SKM-1 (cell line): ENCODE results near the gene KRTAP10-6.
"Not testable (repeated sequence)": the region's sequence is repeated elsewhere in the genome, so short reads cannot be mapped to it uniquely, and the experiment has no call there.

ENCODE experiments used
- DNase-seq: peaks from one replicate; lab custom pipeline; 2025; ENCODE audit not compliant: unreplicated experiment; lab: John Stamatoyannopoulos, UW

The KRTAP10-6 gene, protein sequence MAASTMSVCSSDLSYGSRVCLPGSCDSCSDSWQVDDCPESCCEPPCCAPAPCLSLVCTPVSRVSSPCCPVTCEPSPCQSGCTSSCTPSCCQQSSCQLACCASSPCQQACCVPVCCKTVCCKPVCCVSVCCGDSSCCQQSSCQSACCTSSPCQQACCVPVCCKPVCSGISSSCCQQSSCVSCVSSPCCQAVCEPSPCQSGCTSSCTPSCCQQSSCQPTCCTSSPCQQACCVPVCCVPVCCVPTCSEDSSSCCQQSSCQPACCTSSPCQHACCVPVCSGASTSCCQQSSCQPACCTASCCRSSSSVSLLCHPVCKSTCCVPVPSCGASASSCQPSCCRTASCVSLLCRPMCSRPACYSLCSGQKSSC

DNA sequence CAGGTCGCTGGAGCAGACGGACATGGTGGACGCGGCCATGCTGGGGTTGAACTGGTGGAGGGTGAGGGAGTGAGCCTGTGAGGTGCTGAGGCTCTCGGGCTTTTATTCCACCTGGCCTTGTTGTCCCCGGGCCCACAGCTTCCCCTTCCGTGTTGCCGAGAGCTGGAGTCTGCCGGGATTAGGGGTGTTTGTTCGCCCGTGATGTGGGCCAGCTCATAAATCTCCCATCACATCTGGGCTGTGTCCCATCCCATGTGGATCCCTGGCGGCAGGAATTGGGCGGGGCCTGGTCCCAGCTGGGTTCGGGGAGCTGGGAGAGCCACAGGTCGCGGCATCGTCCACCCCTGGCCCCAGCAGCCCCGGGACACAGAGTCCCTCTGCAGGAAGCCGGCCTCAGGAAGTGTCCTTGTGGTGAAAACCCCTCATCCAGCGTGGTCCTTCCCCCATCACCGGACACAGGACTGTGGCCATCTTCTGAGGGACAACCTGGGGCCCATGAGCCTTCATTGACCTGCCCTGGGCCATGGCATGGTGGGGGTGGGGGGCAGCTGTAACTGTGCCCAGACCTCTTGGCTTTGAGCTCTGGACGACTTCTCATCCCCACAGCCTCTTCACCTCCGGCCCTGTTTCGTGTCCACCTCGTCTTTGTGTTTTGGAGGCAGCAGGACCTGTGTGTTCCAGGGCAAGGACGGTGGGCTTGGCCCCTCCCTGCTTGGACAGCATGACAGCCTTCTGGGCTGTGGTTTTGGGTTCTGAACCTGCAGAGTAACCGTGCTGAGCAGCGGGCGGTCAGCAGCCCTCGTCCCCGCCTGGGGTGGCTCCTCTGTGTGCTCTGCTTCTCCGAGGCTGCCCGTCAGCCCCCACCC is at the start of gene KRTAP10-6:
TSS of gene KRTAP10-6 (minus strand) at position 60 of the 866 bp plus-strand sequence. CDS start at position 39, 21 bp downstream.
- no peak for DNase-seq

DNA sequence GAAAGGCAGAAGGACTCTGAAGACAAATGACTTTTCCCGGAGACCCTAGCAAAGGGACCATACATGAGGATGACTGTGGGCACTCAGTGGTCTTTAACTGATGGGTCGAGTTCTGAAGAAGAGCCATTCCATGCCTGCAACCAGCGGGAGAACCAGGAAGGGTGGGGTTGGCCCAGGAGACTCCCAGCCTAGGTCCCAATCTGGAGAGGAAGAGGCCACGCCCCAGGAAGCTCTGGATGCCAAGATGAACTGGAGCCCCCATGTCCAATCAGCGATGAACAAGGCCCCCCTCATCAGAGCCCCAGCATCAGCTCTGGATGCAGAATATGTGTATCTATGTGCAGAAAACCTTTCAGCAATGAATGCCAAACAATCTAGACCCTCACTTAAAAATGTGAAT is 48.5 kb upstream of the KRTAP10-6 start:
- no peak for DNase-seq

DNA sequence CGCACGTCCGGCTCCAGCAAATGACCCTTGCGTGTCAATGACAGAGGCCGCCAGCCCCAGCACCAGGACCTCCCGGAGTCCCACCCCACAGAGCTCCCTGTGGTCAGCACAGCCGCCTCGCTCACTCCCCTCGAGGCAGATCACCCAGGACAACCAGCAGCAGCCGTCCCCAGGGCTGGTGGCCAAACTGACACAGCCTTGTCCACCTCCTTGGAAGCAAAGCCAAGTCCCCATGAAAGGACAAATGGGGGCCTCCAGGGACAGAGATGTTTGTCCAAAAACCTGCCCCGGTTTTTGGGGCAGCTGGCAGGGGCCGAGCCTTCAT is 47.0 kb upstream of the KRTAP10-6 start:
- DNase-seq = no peak

DNA sequence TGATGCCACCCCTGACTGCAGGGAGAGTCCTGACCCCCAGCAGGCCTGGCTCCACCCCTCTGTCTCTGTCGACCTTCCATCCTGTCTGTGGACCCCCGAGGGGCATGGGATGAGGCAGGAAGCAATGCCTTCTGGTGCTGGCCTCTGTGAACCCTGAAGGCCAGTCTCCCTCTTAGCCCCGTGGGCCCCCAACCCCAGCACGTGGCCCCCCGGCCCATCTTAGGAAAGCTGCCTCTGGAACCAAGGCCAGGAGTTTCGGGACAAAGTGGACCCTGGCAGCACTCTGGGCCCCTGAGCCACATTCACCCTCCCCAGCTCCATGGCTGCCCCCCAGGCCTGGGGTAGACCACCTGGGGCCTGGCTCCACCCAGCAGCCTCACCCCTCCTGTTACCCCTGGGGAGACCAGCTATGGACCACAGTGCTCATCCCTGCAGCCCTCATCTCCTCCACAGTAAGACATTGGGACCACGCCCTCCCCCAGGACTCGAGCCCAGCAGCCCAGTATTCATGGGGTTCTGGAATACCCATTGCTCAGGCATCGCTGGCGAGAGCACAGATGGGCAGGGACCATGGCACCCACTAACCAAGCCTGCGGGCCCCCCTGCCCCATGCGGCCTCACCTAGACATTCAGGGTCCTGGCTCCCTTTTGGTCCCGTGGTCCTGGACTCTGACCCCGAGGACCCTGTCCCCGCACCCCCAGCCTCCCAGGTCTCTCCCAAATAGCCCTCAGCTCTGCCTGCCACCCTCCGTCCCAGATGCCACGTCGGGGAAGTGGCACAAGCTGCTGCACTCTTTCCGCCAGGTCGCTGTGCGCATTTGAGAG is 46.4 kb upstream of the KRTAP10-6 start:
- not testable (repeated sequence) for DNase-seq

DNA sequence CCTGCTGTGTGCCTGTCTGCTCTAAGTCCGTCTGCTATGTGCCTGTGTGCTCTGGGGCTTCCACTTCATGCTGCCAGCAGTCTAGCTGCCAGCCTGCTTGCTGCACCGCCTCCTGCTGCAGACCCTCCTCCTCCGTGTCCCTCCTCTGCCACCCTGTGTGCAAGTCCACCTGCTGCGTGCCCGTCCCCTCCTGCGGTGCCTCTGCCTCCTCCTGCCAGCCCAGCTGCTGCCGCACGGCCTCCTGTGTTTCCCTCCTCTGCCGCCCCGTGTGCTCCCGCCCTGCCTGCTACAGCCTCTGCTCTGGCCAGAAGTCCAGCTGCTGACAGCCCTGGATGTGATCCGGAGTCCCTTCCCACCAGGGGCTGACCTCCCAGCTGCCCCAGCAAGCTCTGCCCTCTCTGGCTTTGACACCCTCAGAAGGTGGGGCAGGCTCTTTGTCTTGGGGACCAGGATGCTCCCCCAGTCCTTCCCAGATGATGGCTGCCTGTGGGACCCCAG is 45.6 kb upstream of the KRTAP10-6 start:
- not testable (repeated sequence) for DNase-seq

DNA sequence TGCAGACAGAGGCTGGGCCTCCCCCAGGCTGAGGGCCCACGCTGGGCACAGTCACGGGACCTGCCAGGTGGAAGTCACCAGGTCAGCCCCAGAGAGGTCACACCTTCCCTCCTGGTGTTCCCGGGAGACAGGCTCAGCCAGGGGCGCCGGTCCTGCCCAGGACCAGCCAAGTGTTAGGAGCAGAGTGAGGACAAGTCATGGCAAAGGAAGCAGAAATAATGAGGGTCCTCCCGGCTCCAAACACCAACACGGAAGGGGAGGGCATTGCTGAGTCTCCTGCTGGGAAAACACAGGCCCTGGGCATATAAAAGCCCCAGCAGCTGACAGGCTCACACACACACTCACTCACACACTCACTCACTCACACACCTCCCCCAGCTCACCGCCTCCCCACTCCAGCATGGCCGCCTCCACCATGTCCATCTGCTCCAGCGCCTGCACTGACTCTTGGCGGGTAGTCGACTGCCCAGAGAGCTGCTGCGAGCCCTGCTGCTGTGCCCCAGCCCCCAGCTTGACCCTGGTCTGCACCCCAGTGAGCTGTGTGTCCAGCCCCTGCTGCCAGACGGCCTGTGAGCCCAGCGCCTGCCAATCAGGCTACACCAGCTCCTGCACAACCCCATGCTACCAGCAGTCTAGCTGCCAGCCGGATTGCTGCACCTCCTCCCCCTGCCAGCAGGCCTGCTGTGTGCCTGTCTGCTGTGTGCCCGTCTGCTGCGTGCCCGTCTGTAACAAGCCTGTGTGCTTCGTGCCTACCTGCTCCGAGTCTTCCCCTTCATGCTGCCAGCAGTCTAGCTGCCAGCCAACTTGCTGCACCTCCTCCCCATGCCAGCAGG is 44.9 kb upstream of the KRTAP10-6 start, which contains the start of gene KRTAP10-10:
TSS of gene KRTAP10-10 (plus strand) at position 339 of the 833 bp plus-strand sequence. CDS start at position 401, 62 bp downstream.
- no peak for DNase-seq

DNA sequence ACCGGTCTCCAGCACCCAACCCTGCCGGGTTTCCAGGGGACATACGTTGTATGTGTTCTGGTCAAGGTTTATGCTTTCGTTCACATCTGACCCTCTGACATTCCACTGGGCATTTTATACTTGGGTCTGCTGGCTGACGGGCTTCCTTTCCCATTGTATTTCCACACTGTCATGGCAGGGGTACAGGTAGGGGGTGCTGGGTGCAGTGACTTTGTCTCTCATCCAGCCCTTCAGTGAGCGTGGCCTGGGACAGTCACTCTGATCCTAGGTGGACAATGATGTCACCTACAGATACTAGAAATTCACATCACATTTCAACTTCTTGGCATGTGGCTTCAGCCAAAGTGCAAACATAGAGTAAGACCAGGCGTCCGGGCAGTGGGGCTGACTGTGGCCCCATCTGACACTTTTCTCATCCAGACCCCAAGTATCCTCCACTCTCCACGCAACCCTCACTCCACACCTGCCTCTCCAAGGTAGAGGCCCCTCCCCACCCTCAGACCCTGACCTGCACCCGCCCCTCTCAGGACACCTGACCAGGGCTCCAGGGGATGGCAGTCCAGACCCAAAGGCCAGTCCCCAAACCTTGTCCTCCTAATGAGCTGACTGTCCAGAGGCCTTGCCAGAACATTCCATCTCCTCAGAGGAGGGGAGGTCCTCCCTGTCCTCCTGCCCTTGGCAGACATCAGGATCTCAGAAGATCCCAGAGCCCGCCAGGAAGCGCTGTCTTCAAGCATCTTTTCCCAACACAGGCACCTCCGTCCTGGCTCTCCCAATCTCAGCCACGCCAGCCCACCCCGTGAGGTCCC is 44.1 kb upstream of the KRTAP10-6 start:
- DNase-seq = no peak

DNA sequence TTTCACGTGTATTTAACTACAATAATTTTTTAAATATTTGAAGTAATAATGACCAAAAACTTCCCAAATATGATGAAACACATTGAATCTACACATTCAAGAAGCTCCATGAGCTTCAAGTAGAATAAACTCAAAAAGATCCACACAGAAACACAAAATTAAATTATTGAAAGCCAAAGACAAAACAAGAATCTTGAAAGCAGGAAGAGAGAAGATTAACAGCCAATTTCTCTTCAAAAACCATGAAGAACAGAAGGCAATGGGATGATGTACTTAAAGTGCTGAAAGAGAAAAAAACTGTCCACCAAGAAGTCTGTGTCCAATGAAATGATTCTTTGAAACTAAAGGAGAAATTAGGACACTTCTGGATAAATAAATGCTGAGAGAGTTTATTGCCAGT is 39.8 kb upstream of the KRTAP10-6 start:
- DNase-seq = no peak

DNA sequence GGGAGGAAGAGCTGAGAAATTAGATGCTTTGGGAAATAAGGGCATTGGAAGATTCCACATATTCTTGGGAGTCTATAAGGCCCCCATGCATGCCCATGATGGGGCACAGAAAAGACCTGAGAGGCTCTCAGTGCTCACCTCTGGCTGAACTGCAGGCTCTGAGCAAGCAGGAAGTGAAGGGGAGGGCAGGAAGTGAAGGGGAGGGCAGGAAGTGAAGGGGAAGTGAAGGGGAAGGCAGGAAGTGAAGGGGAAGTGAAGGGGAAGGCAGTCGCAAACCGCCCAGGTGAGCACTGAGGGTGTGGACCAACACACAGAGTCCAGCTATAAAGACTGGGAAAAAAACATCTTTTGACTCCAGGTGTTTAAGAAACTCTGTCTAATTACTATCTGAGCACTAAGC is 38.1 kb upstream of the KRTAP10-6 start:
- DNase-seq = no peak

DNA sequence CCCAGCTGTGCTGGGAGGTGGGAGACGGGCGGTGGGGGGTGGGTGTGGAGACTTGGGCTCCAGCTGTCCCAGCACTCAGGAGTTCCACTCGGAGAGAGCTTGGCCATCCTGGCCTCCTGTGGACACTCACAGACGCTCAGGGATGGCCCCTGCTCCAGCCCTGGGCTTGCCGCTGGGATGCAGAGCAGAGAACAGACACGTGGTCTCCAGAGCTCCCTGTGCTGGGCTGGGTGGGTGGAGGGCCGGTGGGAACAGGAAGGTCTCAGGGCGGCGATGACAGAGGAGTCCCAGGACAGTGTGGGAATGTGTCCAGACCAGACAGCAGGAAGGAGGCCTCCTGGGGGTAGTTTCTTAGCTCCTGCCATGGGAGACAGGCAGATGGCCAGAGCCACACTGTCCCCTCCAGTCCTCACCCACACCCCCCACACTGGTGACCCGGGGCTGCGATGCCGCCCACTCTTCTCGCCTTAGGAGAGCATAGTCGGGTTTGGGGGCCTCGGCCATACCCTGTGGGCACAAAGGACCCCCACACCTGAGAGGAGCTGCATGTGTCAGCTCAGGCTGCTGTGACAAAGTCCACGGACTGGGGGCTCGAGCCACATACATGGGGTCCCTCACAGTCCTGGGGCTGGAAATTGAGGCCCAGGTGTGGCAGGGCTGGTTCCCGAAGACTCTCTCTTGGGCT is 36.5 kb upstream of the KRTAP10-6 start:
- no peak for DNase-seq

DNA sequence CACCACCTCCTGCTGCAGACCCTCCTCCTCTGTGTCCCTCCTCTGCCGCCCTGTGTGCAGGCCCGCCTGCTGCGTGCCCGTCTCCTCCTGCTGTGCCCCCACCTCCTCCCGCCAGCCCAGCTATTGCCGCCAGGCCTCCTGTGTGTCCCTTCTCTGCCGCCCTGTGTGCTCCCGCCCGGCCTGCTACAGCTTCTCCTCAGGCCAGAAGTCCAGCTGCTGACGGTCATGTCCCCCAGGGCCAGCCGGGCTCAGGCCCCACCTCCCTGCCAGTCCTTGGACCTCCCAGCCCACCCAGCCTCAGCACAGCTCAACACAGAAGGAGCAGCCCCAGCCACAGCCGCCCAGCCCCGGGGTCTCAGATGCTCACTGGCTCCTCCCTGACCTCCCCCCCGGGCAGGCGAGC is 35.5 kb upstream of the KRTAP10-6 start:
- DNase-seq = not testable (repeated sequence)

DNA sequence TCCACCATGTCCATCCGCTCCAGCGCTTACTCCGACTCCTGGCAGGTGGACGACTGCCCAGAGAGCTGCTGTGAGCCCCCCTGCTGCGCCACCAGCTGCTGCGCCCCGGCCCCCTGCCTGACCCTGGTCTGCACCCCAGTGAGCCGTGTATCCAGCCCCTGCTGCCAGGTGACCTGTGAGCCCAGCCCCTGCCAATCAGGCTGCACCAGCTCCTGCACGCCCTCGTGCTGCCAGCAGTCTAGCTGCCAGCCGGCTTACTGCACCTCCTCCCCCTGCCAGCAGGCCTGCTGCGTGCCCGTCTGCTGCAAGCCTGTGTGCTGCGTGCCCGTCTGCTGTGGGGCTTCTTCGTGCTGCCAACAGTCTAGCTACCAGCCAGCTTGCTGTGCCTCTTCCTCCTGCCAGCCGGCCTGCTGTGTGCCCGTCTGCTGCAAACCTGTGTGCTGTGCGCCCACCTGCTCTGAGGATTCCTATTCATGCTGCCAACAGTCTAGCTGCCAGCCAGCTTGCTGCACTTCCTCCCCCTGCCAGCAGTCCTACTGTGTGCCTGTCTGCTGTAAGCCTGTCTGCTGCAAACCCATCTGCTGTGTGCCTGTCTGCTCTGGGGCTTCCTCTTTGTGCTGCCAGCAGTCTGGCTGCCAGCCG is 35.0 kb upstream of the KRTAP10-6 start:
- DNase-seq = not testable (repeated sequence)

DNA sequence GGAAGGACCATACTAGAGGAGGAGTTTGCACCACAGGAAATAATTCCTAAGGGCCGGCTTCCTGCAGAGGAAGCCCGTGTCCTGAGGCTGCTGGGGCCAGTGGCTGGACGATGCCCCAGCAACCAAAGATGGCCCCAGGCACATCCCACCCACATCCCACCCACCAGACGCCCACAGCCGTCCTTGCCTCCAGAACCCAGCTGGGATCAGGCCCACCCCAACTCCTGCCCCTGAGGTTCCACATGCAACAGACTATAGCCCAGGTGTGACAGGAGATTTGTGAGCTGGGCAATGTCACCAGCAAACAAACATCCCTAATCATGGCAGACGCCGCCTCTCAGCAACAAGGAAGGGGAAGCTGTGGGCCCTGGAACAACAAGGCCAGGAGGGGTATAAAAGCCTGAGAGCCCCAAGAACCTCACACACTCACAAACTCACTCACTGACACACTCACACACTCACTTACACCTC is 34.4 kb upstream of the KRTAP10-6 start, which contains the start of gene KRTAP10-9:
TSS of gene KRTAP10-9 (plus strand) at position 421 of the 471 bp plus-strand sequence. CDS start 79 bp downstream, outside the sequence.
- no peak for DNase-seq

DNA sequence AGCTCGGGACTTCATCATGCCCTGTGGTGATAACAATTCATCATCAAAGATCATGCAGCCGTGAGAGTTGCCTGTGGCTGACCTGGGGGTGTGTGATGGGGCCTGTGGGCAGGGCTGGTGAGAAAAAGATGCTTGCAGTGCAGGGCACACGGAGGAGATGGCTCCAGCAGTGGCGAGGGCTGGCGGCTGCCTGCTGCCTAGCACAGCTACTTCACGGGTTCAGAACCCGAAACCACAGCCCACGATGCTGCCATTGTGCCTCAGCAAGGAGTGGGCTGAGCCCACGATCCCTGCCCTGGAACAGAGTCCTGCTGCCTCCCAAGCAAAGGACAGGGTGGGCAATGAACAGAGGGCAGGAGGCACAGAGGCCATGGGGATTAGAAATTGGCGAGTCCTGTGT is 34.0 kb upstream of the KRTAP10-6 start:
- no peak for DNase-seq

DNA sequence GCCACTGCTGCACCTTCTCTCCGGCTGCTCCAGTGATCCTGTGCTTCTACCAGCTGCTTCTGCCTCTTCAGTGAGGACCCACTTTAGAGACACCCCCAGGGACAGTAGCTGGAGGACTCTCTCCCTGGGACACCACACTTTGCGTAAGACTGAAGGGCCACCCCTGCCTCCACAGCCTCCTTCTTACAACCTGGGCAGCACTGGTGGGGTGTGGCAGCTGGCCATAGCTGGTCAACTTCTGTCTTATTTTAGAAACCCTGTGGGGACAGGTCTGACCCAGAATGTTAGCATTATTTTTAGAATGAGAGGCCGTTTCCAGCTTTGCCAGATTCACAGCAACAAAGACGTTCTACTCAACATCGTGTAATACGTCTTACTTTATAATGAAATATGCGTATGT is 33.5 kb upstream of the KRTAP10-6 start:
- DNase-seq = no peak

DNA sequence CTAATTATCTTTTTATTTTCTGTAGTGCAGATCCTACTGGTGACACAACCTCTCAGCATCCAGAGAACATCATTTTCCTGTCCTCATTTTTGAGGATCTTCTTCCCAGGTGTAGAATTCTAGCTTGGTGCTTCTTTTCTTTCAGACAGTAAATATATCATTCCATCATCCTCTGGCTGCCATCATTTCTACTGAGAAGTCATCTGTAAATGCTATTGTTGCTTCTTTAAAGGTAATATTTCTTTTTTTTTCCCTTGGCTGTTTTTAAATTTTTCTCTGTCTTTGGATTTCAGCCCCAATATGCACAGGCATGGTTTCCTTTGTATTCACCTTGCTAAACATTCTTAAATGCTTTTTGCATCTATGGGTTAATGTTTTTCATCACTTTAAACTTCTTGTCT is 31.3 kb upstream of the KRTAP10-6 start:
- no peak for DNase-seq

DNA sequence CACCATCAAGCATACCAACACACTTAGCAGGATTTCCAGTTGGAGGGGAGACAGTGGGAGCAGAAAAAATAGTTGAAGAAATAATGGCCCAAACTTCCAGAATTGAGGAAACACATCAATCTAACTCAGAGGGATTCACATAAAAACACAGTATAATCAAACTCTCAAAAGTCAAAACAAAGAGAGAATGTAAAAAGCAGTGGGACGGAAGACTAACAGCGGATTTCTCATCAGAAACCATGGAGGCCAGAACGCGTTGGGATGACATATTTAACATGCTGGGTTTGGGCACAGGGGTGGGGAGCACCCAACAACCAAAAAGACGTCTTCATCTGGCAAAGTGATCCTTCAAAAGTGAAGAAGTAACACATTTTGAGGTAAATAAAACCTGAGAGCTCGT is 27.6 kb upstream of the KRTAP10-6 start:
- DNase-seq = no peak

DNA sequence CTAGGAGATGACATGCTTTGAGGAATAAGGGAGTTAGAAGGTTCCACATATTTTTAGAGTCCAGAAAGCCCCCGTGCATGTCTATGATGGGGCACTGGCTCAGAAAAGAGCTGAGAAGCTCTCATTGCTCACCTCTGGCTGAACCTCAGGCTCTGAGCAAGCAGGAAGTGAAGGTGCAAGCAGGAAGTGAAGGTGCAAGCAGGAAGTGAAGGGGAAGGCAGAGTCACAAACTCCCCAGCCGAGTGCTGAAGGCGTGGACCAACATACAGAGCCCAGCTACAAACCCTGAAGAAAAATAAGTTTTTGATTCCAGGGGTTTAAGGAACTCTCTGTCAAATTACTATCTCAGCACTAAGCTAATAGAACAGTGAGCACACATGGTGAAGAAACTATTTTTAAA is 26.6 kb upstream of the KRTAP10-6 start:
- no peak for DNase-seq
